GM23338 (cell line): ENCODE measurements around the gene SLC2A5. TPM values are rescaled to one million over a fixed set of nuclear protein-coding genes. Genes with fewer than 3 reads are reported as not detected.

Experiments
- ATAC-seq: fragments of 200-7000 bp; cut with Tn5 transposase; 3 replicates; pipeline ENCODE4 v1.9.1; 2020
- DNase-seq: peaks from one replicate; pipeline ENCODE4 v3.0.0-alpha.2; 2015; ENCODE audit warnings: low spot score
- H2AFZ ChIP-seq: fragments of 200-600 bp; sonication (generic); 2 replicates; pipeline ENCODE4 v1.8.0; 2016; ENCODE audit warnings: antibody characterized with exemption, mild to moderate bottlenecking, moderate library complexity
- H3F3A ChIP-seq: fragments of 200-600 bp; sonication (generic); replicated peaks from 2 replicates; pipeline ENCODE4 v1.8.0; 2017; ENCODE audit warnings: antibody characterized with exemption, mixed run types, low read depth
- H3K27ac ChIP-seq: fragments of 200-600 bp; sonication (generic); 2 replicates; pipeline ENCODE4 v1.6.1; 2016; ENCODE audit warnings: low read depth
- H3K27me3 ChIP-seq: fragments of 200-600 bp; sonication (generic); 2 replicates; pipeline ENCODE4 v1.8.0; 2016; ENCODE audit warnings: mild to moderate bottlenecking, mixed run types, moderate library complexity; ENCODE audit not compliant: insufficient read depth
- H3K36me3 ChIP-seq: fragments of 200-600 bp; sonication (generic); 2 replicates; pipeline ENCODE4 v1.8.0; 2016; ENCODE audit warnings: mild to moderate bottlenecking; ENCODE audit not compliant: insufficient read depth
- H3K4me1 ChIP-seq: fragments of 200-600 bp; sonication (generic); 2 replicates; pipeline ENCODE4 v1.8.0; 2016; ENCODE audit warnings: mild to moderate bottlenecking, moderate library complexity; ENCODE audit not compliant: insufficient read depth
- H3K4me2 ChIP-seq: fragments of 200-600 bp; sonication (generic); 2 replicates; pipeline ENCODE4 v1.7.1; 2017; ENCODE audit warnings: mixed run types
- H3K4me3 ChIP-seq: fragments of 200-600 bp; sonication (generic); 2 replicates; pipeline ENCODE4 v1.6.1; 2016; ENCODE audit warnings: mixed run types
- H3K79me2 ChIP-seq: fragments of 200-600 bp; sonication (generic); replicated peaks from 2 replicates; pipeline ENCODE4 v1.8.0; 2017; ENCODE audit warnings: mild to moderate bottlenecking; ENCODE audit not compliant: insufficient read depth
- H3K9me2 ChIP-seq: fragments of 200-600 bp; sonication (generic); 2 replicates; pipeline ENCODE4 v1.8.0; 2017; ENCODE audit not compliant: insufficient read depth
- H4K20me1 ChIP-seq: fragments of 200-600 bp; sonication (generic); replicated peaks from 2 replicates; pipeline ENCODE4 v1.8.0; 2017; ENCODE audit warnings: mild to moderate bottlenecking; ENCODE audit not compliant: insufficient read depth
- H3K27ac Mint-ChIP-seq: 2 replicates; pipeline ENCODE4 v1.8.0; 2020; ENCODE audit warnings: inconsistent platforms, mild to moderate bottlenecking, moderate library complexity, mixed read lengths
- H3K27me3 Mint-ChIP-seq: 3 replicates; pipeline ENCODE4 v1.8.0; 2022; ENCODE audit warnings: low read depth, mild to moderate bottlenecking, moderate library complexity, mixed read lengths, inconsistent platforms; ENCODE audit not compliant: insufficient read depth, poor library complexity
- H3K36me3 Mint-ChIP-seq: 3 replicates; pipeline ENCODE4 v1.8.0; 2021; ENCODE audit warnings: low read depth, mild to moderate bottlenecking, inconsistent platforms, moderate library complexity, mixed read lengths
- H3K4me1 Mint-ChIP-seq: 3 replicates; pipeline ENCODE4 v1.8.0; 2020; ENCODE audit warnings: mild to moderate bottlenecking, inconsistent platforms, mixed read lengths
- H3K4me3 Mint-ChIP-seq: 3 replicates; pipeline ENCODE4 v1.8.0; 2021; ENCODE audit warnings: moderate library complexity, mild to moderate bottlenecking, inconsistent platforms, mixed read lengths
- H3K9me3 Mint-ChIP-seq: 3 replicates; pipeline ENCODE4 v1.8.0; 2020; ENCODE audit warnings: moderate library complexity, mild to moderate bottlenecking, inconsistent platforms, mixed read lengths
- EZH2 ChIP-seq: fragments of 200-600 bp; sonication (generic); IDR thresholded peaks from one replicate; pipeline ENCODE4 v1.8.0; 2017; ENCODE audit warnings: antibody characterized with exemption, mild to moderate bottlenecking, low read depth; ENCODE audit not compliant: unreplicated experiment
- EZH2phosphoT487 ChIP-seq: fragments of 200-600 bp; sonication (generic); IDR thresholded peaks from one replicate; pipeline ENCODE4 v1.8.1; 2018; ENCODE audit warnings: antibody characterized with exemption; ENCODE audit not compliant: unreplicated experiment
- NANOG ChIP-seq: IDR thresholded peaks from 2 replicates; pipeline ENCODE4 v1.6.1; 2016; ENCODE audit warnings: antibody characterized with exemption, borderline replicate concordance
- POLR2AphosphoS5 ChIP-seq: IDR thresholded peaks from 2 replicates; pipeline ENCODE4 v1.6.1; 2016; ENCODE audit warnings: antibody characterized with exemption, low read depth
- ZNF331 ChIP-seq: fragments of 250-450 bp; sonication (Bioruptor Pico); IDR thresholded peaks from 2 replicates; pipeline ENCODE4 v1.5.0; 2020; ENCODE audit warnings: low read depth, mild to moderate bottlenecking, moderate library complexity
- polyA plus RNA-seq: library from polyadenylated mRNA; unstranded; fragments of >200 nt; fragmentation: Nextera tagmentation; extraction: Ambion mirVana; gene quantifications from 2 replicates; pipeline ENCODE4 v1.2.1, GENCODE V29; 2016
- total RNA-seq: library from RNA; depleted of rRNA; stranded (reverse); fragments of >200 nt; shearing (Covaris generic); gene quantifications from 2 replicates; pipeline ENCODE4 v1.2.3, GENCODE V29; 2014
- TF ChIP-seq, protein P1 (sequence below), 2 experiments: fragments of 200-600 bp in 1 of 2; sonication (generic) in 1 of 2; conservative IDR thresholded peaks; 2 replicates each; pipeline versions ENCODE4 v1.5.1 to v1.6.1; 2016 to 2017; ENCODE audit warnings: antibody characterized with exemption in 2 of 2, low read depth in 2 of 2, mild to moderate bottlenecking in 2 of 2, moderate library complexity in 1 of 2
- TF ChIP-seq, protein P2 (sequence below): IDR thresholded peaks from 2 replicates; pipeline ENCODE4 v1.6.1; 2016; ENCODE audit warnings: antibody characterized with exemption
- TF ChIP-seq, protein P3 (sequence below): fragments of 250-450 bp; sonication (Bioruptor Pico); IDR thresholded peaks from 2 replicates; pipeline ENCODE4 v1.5.0; 2020; ENCODE audit warnings: mild to moderate bottlenecking, moderate library complexity

SLC2A5 gene
- total and polyA plus RNA-seq, 2 experiments from 2014 or later = 0.03 TPM; not detected in 1

DNA sequence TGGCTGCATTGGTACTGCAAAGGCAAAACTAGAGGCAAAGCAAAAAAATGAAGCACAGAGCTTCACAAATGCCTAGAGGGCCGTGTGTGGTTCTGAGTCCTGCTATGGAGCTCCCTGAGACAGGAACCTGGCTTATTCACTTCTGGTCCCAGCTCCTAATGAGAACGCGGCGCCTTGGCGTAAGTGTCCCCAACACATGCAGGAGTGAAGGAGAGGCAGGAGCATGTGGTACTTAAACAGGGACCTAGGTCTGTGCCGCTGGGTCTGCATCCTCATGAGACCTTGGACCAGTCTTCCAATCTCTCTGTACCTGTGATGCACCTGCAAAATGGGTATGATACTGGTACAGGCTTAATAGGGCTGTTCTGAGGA is 28.8 kb downstream of the SLC2A5 start (continued):
- TF ChIP-seq, protein P1, sequence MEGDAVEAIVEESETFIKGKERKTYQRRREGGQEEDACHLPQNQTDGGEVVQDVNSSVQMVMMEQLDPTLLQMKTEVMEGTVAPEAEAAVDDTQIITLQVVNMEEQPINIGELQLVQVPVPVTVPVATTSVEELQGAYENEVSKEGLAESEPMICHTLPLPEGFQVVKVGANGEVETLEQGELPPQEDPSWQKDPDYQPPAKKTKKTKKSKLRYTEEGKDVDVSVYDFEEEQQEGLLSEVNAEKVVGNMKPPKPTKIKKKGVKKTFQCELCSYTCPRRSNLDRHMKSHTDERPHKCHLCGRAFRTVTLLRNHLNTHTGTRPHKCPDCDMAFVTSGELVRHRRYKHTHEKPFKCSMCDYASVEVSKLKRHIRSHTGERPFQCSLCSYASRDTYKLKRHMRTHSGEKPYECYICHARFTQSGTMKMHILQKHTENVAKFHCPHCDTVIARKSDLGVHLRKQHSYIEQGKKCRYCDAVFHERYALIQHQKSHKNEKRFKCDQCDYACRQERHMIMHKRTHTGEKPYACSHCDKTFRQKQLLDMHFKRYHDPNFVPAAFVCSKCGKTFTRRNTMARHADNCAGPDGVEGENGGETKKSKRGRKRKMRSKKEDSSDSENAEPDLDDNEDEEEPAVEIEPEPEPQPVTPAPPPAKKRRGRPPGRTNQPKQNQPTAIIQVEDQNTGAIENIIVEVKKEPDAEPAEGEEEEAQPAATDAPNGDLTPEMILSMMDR (conservative IDR thresholded peaks at IDR 0.05; ENCODE audit: low read depth in 2 of 2) = no peak
- TF ChIP-seq, protein P2, sequence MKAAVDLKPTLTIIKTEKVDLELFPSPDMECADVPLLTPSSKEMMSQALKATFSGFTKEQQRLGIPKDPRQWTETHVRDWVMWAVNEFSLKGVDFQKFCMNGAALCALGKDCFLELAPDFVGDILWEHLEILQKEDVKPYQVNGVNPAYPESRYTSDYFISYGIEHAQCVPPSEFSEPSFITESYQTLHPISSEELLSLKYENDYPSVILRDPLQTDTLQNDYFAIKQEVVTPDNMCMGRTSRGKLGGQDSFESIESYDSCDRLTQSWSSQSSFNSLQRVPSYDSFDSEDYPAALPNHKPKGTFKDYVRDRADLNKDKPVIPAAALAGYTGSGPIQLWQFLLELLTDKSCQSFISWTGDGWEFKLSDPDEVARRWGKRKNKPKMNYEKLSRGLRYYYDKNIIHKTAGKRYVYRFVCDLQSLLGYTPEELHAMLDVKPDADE = no peak
- TF ChIP-seq EZH2 = no peak
- TF ChIP-seq ZNF331 (CRISPR knock-in tag) = no peak
- no peak for TF ChIP-seq EZH2phosphoT487
- TF ChIP-seq NANOG = no peak

GRCh38 chr1:9039761-9040658 is 29.4 kb downstream of the SLC2A5 start:
- no peaks in the 10 kb centered on the region for H4K20me1 ChIP-seq
- no peaks in the 10 kb centered on the region for H3K4me1 ChIP-seq
- peak overlapping the region; percentile 69 for H2AFZ ChIP-seq
- no peaks in the 10 kb centered on the region for H3F3A ChIP-seq
- Mint-ChIP-seq H3K36me3 (peaks cover 4% of the 10 kb centered on the region; the same call in 2 of the 3 replicates), H3K4me1 (no peaks in the 10 kb centered on the region; the same call in 2 of the 3 replicates), H3K27me3 (peaks cover 7% of the 10 kb centered on the region), H3K9me3 (peaks cover 7% of the 10 kb centered on the region), H3K27ac (no peak overlapping the region), H3K4me3 (no peak overlapping the region)
- peak; percentile 13; the same call in 2 of the 3 replicates for ATAC-seq
- no peak overlapping the region for H3K27ac ChIP-seq
- no peaks in the 10 kb centered on the region for H3K79me2 ChIP-seq
- H3K4me3 ChIP-seq = no peak overlapping the region
- no peaks in the 10 kb centered on the region for H3K9me2 ChIP-seq
- H3K36me3 ChIP-seq = no peaks in the 10 kb centered on the region
- no peaks in the 10 kb centered on the region for H3K27me3 ChIP-seq
- no peak for DNase-seq
- no peak overlapping the region for H3K4me2 ChIP-seq
- TF ChIP-seq, protein P3, sequence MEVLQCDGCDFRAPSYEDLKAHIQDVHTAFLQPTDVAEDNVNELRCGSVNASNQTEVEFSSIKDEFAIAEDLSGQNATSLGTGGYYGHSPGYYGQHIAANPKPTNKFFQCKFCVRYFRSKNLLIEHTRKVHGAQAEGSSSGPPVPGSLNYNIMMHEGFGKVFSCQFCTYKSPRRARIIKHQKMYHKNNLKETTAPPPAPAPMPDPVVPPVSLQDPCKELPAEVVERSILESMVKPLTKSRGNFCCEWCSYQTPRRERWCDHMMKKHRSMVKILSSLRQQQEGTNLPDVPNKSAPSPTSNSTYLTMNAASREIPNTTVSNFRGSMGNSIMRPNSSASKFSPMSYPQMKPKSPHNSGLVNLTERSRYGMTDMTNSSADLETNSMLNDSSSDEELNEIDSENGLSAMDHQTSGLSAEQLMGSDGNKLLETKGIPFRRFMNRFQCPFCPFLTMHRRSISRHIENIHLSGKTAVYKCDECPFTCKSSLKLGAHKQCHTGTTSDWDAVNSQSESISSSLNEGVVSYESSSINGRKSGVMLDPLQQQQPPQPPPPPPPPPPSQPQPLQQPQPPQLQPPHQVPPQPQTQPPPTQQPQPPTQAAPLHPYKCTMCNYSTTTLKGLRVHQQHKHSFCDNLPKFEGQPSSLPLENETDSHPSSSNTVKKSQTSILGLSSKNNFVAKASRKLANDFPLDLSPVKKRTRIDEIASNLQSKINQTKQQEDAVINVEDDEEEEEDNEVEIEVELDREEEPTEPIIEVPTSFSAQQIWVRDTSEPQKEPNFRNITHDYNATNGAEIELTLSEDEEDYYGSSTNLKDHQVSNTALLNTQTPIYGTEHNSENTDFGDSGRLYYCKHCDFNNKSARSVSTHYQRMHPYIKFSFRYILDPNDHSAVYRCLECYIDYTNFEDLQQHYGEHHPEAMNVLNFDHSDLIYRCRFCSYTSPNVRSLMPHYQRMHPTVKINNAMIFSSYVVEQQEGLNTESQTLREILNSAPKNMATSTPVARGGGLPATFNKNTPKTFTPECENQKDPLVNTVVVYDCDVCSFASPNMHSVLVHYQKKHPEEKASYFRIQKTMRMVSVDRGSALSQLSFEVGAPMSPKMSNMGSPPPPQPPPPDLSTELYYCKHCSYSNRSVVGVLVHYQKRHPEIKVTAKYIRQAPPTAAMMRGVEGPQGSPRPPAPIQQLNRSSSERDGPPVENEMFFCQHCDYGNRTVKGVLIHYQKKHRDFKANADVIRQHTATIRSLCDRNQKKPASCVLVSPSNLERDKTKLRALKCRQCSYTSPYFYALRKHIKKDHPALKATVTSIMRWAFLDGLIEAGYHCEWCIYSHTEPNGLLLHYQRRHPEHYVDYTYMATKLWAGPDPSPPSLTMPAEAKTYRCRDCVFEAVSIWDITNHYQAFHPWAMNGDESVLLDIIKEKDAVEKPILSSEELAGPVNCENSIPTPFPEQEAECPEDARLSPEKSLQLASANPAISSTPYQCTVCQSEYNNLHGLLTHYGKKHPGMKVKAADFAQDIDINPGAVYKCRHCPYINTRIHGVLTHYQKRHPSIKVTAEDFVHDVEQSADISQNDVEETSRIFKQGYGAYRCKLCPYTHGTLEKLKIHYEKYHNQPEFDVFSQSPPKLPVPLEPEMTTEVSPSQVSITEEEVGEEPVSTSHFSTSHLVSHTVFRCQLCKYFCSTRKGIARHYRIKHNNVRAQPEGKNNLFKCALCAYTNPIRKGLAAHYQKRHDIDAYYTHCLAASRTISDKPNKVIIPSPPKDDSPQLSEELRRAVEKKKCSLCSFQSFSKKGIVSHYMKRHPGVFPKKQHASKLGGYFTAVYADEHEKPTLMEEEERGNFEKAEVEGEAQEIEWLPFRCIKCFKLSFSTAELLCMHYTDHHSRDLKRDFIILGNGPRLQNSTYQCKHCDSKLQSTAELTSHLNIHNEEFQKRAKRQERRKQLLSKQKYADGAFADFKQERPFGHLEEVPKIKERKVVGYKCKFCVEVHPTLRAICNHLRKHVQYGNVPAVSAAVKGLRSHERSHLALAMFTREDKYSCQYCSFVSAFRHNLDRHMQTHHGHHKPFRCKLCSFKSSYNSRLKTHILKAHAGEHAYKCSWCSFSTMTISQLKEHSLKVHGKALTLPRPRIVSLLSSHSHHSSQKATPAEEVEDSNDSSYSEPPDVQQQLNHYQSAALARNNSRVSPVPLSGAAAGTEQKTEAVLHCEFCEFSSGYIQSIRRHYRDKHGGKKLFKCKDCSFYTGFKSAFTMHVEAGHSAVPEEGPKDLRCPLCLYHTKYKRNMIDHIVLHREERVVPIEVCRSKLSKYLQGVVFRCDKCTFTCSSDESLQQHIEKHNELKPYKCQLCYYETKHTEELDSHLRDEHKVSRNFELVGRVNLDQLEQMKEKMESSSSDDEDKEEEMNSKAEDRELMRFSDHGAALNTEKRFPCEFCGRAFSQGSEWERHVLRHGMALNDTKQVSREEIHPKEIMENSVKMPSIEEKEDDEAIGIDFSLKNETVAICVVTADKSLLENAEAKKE (CRISPR knock-in tag) = no peak
- TF ChIP-seq, protein P1 (conservative IDR thresholded peaks at IDR 0.05; ENCODE audit: low read depth in 2 of 2) = no peak
- TF ChIP-seq NANOG (no peak), POLR2AphosphoS5 (no peak)
